NK-92 treated with Interleukin-12 subunit alpha and Interleukin-12 subunit beta, amount 100 ng/mL, for 24 hours (cell line): ENCODE results near the gene ASCL4.

ENCODE experiments used
- DNase-seq: peaks from one replicate; lab custom pipeline; 2025; lab: John Stamatoyannopoulos, UW

ASCL4 gene

GRCh38 chr12:107778383-107779025 is 4.0 kb downstream of the ASCL4 start:
- DNase-seq = no peak

DNA sequence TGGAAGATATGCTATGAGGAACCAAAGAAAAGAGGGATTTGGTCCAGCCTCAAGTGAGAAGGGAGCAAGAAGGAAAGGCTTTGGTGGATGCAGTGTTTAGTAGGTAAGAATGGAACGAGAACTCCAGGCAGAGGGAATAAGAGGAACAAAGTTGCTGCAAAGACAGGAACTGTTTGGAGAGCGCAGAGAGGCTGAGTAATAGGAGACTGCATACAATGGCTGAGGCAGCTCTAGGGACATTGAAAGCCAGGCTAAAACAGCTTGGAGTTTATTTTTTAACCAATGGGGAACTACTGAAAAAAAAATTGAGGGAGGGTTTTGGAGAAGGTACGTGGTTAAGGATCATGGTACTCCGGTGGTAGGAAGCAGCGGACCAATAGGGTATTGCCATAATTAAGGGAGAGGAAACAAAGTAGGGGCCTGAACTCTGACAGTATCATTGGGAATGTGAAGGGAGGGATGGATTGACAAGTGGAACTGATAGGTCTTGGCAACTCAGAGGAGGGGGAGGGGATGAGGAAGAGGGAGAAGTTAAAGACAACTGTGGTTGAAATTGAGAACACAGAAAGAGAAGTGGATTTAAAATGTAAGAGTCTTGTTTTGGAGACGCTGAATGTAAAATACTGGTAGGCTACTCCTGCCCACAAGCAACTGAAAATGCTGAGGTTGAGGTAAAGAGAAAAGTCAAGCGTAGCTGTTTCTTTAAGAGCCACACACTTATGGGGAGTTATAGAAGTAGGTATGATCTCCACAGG is 4.8 kb downstream of the ASCL4 start:
- DNase-seq = no peak

GRCh38 chr12:107780298-107780697 is 5.8 kb downstream of the ASCL4 start:
- DNase-seq = no peak

DNA sequence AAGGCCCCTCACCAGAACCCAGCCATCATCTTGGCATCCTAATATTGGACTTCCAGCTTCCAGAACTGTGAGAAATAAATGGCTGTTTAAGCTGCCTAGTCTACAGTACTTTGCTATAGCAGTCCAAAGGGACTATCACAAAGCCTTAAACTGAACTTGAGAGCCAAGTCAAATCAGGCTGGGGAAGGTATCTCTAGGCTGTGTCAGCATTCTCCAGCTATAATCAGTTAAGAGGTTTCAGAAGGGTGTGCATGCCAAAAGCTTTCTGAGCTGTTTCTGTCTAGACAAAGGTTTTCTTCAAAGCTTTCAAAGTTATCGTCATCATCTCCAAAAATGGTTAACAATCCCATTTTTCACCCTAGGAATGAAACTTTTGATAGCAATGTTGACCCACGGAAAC is 7.6 kb downstream of the ASCL4 start:
- DNase-seq = no peak

DNA sequence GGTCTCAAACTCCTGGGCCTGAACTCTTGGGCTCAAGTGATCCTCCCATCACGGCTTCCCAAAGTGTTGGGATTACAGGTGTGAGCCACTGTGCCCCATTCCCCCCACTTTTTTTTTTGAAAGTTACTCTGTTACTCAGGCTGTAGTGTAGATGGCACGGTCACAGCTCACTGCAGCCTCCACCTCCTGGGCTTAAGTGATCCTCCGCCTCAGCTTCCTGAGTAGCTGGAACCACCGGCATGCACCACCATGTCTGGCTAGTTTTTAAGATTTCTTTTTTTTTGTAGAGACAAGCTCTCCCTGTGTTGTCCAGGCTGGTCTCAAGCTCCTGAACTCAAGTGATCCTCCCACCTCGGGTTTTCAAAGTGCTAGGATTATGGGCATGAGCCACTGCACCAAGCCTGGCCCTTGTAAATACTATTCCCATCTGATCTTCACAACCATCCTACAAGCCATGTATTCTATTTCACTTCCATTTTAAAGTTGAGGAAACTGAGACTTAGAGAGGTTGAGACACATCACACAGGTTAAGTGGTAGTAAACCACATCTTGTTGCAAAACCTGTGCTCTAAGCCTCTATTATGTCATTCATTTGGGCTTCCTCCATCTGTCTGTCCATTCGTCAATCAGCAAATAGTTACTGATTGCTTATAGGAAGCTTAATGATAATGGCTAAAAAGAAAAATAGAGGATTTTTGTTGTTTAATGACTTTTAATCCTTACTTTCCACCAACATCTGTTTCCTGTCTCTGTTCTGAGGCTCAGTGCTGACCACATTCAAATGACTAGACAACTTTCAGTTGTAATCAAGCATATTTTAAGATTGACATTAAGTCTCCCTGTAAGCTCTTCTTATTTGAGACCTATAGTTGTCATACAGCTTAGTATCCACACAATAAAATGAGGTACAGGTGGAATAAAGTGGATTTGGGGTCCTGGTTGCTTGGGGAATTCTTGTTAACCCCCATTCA is 9.2 kb downstream of the ASCL4 start:
- no peak for DNase-seq

DNA sequence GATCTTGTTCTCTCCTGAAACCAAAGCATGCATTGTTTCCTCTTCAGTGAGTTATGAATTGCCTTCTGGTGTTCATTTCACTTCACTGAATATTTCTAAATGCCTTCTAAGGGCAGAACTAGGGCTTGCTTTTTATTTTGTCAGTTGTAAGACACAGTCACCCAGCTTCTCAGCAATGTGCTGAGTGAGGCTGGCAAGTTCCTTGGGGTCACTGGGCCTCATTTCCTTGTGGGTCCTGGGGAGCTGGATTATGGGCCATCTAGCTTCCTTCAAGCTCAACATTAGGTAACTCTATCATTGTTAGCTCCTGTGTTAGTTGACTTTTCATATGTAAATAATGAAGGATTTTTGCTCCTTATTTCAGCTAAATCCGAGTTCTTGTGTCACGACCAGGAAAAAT is 13.8 kb downstream of the ASCL4 start:
- DNase-seq = no peak

- no peak for DNase-seq
Observed at GRCh38 chr12:107788690-107789458, 14.4 kb downstream of the ASCL4 start.

GRCh38 chr12:107791465-107792089 is 17.1 kb downstream of the ASCL4 start:
- DNase-seq = no peak

DNA sequence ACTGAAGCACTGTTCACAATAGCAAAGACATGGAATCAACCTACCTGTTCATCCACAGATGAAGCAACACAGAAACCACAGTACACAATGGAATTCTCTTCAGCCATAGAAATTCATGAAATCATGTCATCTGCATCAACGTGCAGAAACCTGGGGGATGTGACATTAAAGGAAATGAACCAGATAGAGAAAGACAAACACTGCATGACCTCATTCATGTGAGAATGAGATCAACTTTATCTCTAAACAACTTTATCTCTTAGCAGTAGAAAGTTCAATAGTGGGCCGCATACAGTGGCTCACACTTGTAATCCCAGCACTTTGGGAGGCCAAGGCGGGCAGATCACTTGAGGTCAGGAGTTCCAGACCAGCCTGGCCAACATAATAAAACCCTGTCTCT is 19.9 kb downstream of the ASCL4 start:
- no peak for DNase-seq

GRCh38 chr12:107798580-107798979 is 24.1 kb downstream of the ASCL4 start:
- no peak for DNase-seq

DNA sequence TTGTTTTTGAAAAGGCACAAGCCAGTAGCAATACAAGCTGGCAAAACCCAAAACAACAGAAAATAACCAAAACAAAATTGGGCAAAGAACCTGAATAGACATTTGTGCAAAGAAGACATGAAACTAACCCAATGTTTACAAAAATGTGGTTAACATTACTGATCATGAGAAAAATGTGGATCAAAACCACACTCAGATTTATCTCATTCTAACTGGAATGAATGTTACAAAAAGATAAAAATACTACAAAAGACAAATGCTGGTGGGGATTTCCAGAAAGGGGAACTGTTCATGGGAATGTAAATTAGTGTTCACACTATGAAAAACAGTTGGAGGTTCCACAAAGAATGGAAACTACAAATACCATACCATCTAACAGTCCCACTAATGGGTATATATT is 26.6 kb downstream of the ASCL4 start:
- no peak for DNase-seq

- no peak for DNase-seq
Observed at GRCh38 chr12:107803092-107803491, 28.6 kb downstream of the ASCL4 start.

GRCh38 chr12:107805488-107806180 is 31.1 kb downstream of the ASCL4 start:
- DNase-seq = no peak

DNA sequence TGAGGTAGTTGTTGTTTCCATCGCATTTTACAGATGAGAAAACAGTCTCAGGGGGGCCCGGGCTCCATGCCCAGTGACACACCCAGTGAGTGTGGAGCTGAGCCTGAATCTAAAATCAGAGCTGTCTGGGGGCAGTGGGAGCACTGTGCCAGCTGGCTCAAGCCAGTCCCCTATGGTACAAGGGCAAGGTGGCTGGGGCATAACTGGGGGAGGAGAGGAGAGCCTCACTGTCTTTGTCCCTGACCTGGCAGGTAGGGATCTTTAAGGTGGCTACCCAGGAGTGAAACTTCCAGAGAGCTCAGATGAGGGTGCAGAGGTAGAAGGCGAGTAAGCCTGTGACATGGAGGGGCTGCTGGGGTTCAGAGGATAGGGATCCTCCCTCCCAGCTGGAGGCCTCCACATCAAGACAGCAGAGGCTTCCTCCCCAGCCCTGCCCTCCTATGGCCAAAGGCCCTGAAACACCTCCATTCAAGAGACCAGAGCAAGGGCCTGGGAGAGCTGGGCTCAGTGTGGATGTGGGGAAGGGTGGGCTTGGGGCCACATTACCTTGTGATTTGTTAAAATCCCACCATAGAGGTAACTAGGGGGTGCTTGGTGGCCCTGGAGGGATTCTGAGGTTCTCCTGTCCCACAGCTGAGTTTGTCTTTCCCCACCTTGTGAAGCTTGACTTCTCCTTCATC is 33.1 kb downstream of the ASCL4 start:
- no peak for DNase-seq

- DNase-seq = no peak
Observed at GRCh38 chr12:107817250-107817649, 42.7 kb downstream of the ASCL4 start.

GRCh38 chr12:107818984-107819383 is 44.5 kb downstream of the ASCL4 start:
- DNase-seq = no peak

- no peak for DNase-seq
Observed at GRCh38 chr12:107822356-107822755, 47.9 kb downstream of the ASCL4 start.
